GM06990 (cell line): Measurements from ENCODE around the gene HDAC1.

ENCODE experiments used
- DNase-seq: peaks from one replicate; pipeline ENCODE4 v3.0.0-alpha.2; 2011; ENCODE audit not compliant: insufficient read length; ENCODE audit errors: extremely low read depth
- H3K27me3 ChIP-seq: replicated peaks from 2 replicates; pipeline ENCODE4 v1.6.0; 2011; ENCODE audit warnings: low read length; ENCODE audit not compliant: control insufficient read depth, insufficient read depth
- H3K36me3 ChIP-seq: 2 replicates; pipeline ENCODE4 v1.5.1; 2011; ENCODE audit warnings: low read length; ENCODE audit not compliant: control insufficient read depth, insufficient read depth
- H3K4me3 ChIP-seq: replicated peaks from 2 replicates; pipeline ENCODE4 v1.5.1; 2011; ENCODE audit warnings: low read depth, mild to moderate bottlenecking, control low read depth, low read length
- CTCF ChIP-seq: IDR thresholded peaks from 2 replicates; pipeline ENCODE4 v1.5.1; 2011; ENCODE audit warnings: low read length, control low read depth, mild to moderate bottlenecking, inconsistent platforms; ENCODE audit not compliant: insufficient read depth, poor library complexity, severe bottlenecking

Gene HDAC1

GRCh38 chr1:32335535-32335789, 43.6 kb downstream of the HDAC1 start:
- no peak for DNase-seq
- Histone ChIP-seq H3K27me3 (no peaks in the 10 kb centered on the region), H3K36me3 (peaks cover 17% of the 10 kb centered on the region), H3K4me3 (peak overlapping the region; percentile 79)
- TF ChIP-seq CTCF: no peak

- H3K36me3 ChIP-seq: peaks cover 13% of the 10 kb centered on the region
- DNase-seq: peak; percentile 92
- H3K27me3 ChIP-seq: no peaks in the 10 kb centered on the region
- peak within 1 kb of the TSS; percentile 79 for H3K4me3 ChIP-seq
- TF ChIP-seq CTCF: no peak
Observed at GRCh38 chr1:32335790-32336590, 44.1 kb downstream of the HDAC1 start, which contains the start of gene MARCKSL1. TSS of gene MARCKSL1 (minus strand) at chr1:32336233. CDS start at chr1:32336033, 200 bp downstream.

- H3K27me3 ChIP-seq: no peaks in the 10 kb centered on the region
- peak overlapping the region; percentile 43 for H3K4me3 ChIP-seq
- no peak for TF ChIP-seq CTCF
- peaks cover 13% of the 10 kb centered on the region for H3K36me3 ChIP-seq
- no peak for DNase-seq
Observed at GRCh38 chr1:32336591-32336932, 44.7 kb downstream of the HDAC1 start.

- peak; percentile 68 for DNase-seq
Observed at GRCh38 chr1:32336963-32337675, 45.2 kb downstream of the HDAC1 start.

GRCh38 chr1:32337855-32338636, 46.2 kb downstream of the HDAC1 start:
- H3K4me3 ChIP-seq: no peak overlapping the region
- no peak for TF ChIP-seq CTCF
- H3K36me3 ChIP-seq: peaks cover 4% of the 10 kb centered on the region
- peak; percentile 74 for DNase-seq
- no peaks in the 10 kb centered on the region for H3K27me3 ChIP-seq

More at GRCh38 chr1:32336963-32337675, 45.2 kb downstream of the HDAC1 start:
- Histone ChIP-seq H3K27me3 (no peaks in the 10 kb centered on the region), H3K36me3 (peaks cover 11% of the 10 kb centered on the region), H3K4me3 (peak overlapping the region; percentile 43; the same call in 1 of the 2 replicates)
- no peak for TF ChIP-seq CTCF
